Muscle of leg (tissue), 11 donors: ENCODE results near the gene ARID1A. TPM values are rescaled to one million over a fixed set of nuclear protein-coding genes. Genes with fewer than 3 reads are reported as not detected.
"Not testable (repeated sequence)": the region's sequence is repeated elsewhere in the genome, so short reads cannot be mapped to it uniquely, and the experiment has no call there.

Source experiments
- DNase-seq: peaks from one replicate; pipeline ENCODE4 v3.0.0; 2013
- H3K27ac ChIP-seq: one replicate; pipeline ENCODE4 v1.5.1; 2013; ENCODE audit warnings: mild to moderate bottlenecking, low read length, control low read depth
- H3K27me3 ChIP-seq: one replicate; pipeline ENCODE4 v1.6.1; 2013; ENCODE audit warnings: low read length; ENCODE audit not compliant: control insufficient read depth, insufficient read depth
- H3K36me3 ChIP-seq: one replicate; pipeline ENCODE4 v1.6.1; 2013; ENCODE audit warnings: low read length; ENCODE audit not compliant: control insufficient read depth, insufficient read depth
- H3K4me1 ChIP-seq: one replicate; pipeline ENCODE4 v1.6.1; 2013; ENCODE audit warnings: low read length; ENCODE audit not compliant: control insufficient read depth, insufficient read depth
- H3K4me3 ChIP-seq: one replicate; pipeline ENCODE4 v1.5.1; 2013; ENCODE audit warnings: low read length, control low read depth
- H3K9me3 ChIP-seq: replicated peaks from 2 replicates; pipeline ENCODE4 v1.6.1; 2013; ENCODE audit warnings: low read depth, low read length; ENCODE audit not compliant: control insufficient read depth
- WGBS: methylation state at CpG from one replicate; pipeline ENCODE4 v1.1.5; 2013; ENCODE audit warnings: missing lambda C conversion rate; ENCODE audit not compliant: insufficient coverage; 5-methylcytosine and 5-hydroxymethylcytosine counted together
- polyA plus RNA-seq, 8 donors: library from polyadenylated mRNA; unstranded; fragments of 120-200 nt; gene quantifications; one replicate each; pipeline versions ENCODE4 v1.2.1 to v1.2.3, GENCODE V29; 2013; ENCODE audit warnings: inconsistent platforms in 1 of 8, low replicate concordance in 1 of 8; ENCODE audit not compliant: insufficient read length in 8 of 8, insufficient read depth in 1 of 8
- total RNA-seq: library from RNA; stranded (reverse); fragments of 120-200 nt; gene quantifications from one replicate; pipeline ENCODE4 v1.2.4, GENCODE V29; 2013

ARID1A gene
- total and polyA plus RNA-seq, 9 donors = 22.1 to 63.5 (median 44.6) TPM

DNA sequence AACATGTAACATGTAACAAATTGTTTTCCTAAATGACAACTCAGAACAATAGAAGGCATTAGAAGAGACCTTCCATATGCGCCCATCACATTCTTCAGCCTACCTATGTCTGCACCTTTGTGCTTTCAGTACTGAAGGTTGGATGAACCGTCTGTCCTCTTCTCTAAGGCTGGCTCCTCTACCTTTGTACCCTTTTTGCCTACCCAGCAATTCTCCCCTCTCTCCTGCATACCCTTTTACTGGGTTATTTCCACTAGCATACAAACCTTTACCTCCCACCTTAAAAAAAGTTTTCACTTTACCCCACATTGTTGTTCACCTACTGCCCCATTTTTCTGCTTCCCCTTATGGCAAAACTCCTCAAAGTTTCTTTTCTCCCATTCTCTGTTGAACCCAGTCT, 97.1 kb downstream of the ARID1A start:
- no peak overlapping the region for H3K4me3 ChIP-seq
- no peak for DNase-seq
- H3K9me3 ChIP-seq = no peaks in the 10 kb centered on the region
- peaks cover 27% of the 10 kb centered on the region for H3K36me3 ChIP-seq
- 86% methylated on average over 2 of the region's 2 CpGs for WGBS
- H3K27me3 ChIP-seq = no peaks in the 10 kb centered on the region
- H3K27ac ChIP-seq = no peak overlapping the region
- peaks cover 19% of the 10 kb centered on the region for H3K4me1 ChIP-seq

DNA sequence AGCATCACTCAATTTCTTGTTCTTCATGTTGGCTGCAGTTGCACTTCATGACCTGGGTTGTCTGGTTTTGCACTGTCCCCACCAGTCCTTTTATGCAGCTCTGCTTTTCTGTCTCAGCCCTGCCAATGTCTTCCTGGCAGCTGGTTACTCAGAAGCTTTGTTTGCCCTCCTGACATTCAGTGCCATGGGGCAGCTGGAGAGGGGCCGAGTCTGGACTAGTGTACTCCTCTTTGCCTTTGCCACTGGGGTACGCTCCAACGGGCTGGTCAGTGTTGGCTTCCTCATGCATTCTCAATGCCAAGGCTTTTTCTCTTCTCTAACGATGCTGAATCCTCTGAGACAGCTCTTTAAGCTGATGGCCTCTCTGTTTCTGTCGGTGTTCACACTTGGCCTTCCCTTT, 98.6 kb downstream of the ARID1A start:
- Histone ChIP-seq H3K27me3 (no peaks in the 10 kb centered on the region), H3K27ac (no peak overlapping the region), H3K4me3 (no peak overlapping the region), H3K9me3 (no peaks in the 10 kb centered on the region), H3K36me3 (peaks cover 27% of the 10 kb centered on the region), H3K4me1 (peaks cover 17% of the 10 kb centered on the region)
- WGBS = 93% methylated on average over 5 of the region's 5 CpGs
- no peak for DNase-seq

DNA sequence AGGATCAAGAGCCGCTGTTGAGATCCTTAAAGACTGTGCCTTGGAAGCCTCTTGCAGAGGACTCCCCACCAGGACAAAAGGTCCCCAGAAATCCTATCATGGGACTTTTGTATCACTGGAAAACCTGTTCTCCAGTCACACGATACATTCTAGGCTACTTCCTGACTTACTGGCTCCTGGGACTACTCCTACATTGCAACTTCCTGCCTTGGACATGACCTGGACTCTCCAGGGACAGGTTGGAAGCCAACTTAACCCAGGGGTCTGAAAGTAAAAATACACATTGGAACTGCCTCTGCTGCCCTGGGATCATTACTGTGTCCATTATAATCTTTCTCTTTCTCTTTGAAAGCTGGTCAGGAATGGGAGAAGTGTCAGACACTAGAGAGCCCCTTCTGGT, 101.8 kb downstream of the ARID1A start:
- H3K4me3 ChIP-seq = no peak overlapping the region
- H3K4me1 ChIP-seq = peaks cover 21% of the 10 kb centered on the region
- H3K27ac ChIP-seq = peak overlapping the region; percentile 31
- H3K9me3 ChIP-seq = no peaks in the 10 kb centered on the region
- DNase-seq = peak; percentile 31
- 40% methylated on average over 1 of the region's 2 CpGs for WGBS
- no peaks in the 10 kb centered on the region for H3K27me3 ChIP-seq
- peaks cover 23% of the 10 kb centered on the region for H3K36me3 ChIP-seq

DNA sequence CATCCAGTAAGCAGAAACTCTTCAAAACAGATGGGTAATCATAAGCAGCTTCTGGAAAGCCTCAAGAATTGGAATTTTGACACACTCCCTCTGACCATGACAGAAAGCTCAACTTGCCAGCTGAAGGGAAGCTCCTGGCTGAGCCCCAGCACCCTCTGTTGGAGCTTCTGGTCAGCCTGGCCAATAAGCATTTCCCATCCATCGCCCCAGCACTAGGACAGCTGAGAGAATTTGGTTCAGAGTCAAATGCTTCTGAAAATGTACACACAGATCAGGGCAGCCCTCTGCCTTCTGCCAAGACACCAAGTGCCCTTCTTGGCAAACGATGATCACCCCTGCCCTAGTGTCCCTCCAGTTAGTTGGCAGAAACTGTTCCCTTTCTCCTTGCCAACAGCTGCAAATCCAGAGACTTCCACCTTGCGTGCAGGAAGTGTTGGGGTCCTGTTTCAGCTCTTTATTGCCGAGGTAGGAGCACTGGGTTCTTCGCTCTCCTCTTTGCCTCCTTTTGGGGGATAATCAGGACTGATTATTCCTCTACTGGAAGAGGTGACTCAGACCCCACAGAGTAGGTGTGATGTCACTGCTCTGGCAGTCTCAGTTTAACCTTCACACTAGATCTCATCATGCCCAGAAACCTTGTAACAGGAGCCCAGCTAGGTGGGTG, 103.8 kb downstream of the ARID1A start:
- Histone ChIP-seq H3K4me3 (no peak overlapping the region), H3K9me3 (no peaks in the 10 kb centered on the region)
- DNase-seq = peak; percentile 94

DNA sequence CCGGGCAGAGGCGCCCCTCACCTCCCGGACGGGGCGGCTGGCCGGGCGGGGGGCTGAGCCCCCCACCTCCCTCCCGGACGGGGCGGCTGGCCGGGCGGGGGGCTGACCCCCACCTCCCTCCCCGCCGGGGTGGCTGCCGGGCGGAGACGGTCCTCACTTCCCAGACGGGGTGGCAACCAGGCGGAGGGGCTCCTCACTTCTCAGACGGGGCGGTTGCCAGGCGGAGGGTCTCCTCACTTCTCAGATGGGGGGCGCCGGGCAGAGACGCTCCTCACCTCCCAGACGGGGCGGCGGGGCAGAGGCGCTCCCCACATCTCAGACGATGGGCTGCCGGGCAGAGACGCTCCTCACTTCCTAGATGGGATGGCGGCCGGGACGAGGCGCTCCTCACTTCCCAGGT, 108.1 kb downstream of the ARID1A start:
- not testable (repeated sequence) for H3K9me3 ChIP-seq, H3K27me3 ChIP-seq, H3K36me3 ChIP-seq, H3K27ac ChIP-seq, DNase-seq, H3K4me3 ChIP-seq
- WGBS = 97% methylated on average over 15 of the region's 36 CpGs
- peaks cover 13% of the 10 kb centered on the region for H3K4me1 ChIP-seq

More for the DNA sequence above, 103.8 kb downstream of the ARID1A start:
- Histone ChIP-seq H3K27ac (peak overlapping the region; percentile 93), H3K36me3 (peaks cover 7% of the 10 kb centered on the region), H3K4me1 (peaks cover 21% of the 10 kb centered on the region), H3K27me3 (no peaks in the 10 kb centered on the region)
- 0% methylated on average over 1 of the region's 5 CpGs for WGBS

DNA sequence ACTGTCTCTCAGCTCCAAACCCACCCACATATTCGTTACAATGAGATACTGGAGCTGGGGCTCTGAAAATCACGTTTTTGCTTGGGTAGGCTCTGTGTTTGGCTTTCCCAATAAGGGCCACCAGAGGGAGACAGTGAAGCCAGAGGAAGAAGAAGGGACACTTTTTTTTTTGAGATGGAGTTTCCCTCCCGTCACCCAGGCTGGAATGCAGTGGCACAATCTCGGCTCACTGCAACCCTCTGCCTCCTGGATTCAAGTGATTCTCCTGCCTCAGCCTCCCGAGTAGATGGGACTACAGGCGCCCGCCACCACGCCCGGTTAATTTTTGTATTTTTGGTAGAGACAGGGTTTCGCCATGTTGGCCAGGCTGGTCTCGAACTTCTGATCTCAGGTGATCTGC, 114.3 kb downstream of the ARID1A start:
- 50% methylated on average over 2 of the region's 11 CpGs for WGBS
- H3K4me3 ChIP-seq, H3K27ac ChIP-seq: not testable (repeated sequence)

DNA sequence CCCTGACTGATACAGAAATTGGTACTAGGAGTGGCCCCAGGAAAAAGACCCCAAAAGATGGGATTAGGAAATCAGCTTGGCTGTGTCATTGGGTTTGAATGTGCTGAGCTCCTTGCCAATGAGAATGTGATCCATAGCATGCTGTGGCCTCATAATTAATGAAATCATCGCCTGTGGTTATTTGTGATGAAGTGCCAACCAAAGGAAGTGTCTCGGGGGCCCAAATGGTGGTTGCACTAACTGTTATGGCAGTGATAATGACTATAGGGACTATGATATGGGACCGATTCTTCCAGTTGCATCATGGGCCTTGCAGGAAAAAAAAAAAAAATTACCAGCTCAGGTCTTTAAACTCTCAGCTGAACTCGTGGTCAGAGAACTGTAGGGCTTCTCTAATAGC, 115.2 kb downstream of the ARID1A start:
- H3K4me3 ChIP-seq = no peak overlapping the region
- no peak for DNase-seq
- no peak overlapping the region for H3K27ac ChIP-seq
- 88% methylated on average over 2 of the region's 4 CpGs for WGBS
- H3K9me3 ChIP-seq = no peaks in the 10 kb centered on the region
- no peaks in the 10 kb centered on the region for H3K4me1 ChIP-seq
- H3K27me3 ChIP-seq = no peaks in the 10 kb centered on the region
- H3K36me3 ChIP-seq = no peaks in the 10 kb centered on the region

More for the DNA sequence above, 114.3 kb downstream of the ARID1A start:
- DNase-seq = peak; percentile 78
- H3K9me3 ChIP-seq, H3K36me3 ChIP-seq, H3K27me3 ChIP-seq, H3K4me1 ChIP-seq: not testable (repeated sequence)

DNA sequence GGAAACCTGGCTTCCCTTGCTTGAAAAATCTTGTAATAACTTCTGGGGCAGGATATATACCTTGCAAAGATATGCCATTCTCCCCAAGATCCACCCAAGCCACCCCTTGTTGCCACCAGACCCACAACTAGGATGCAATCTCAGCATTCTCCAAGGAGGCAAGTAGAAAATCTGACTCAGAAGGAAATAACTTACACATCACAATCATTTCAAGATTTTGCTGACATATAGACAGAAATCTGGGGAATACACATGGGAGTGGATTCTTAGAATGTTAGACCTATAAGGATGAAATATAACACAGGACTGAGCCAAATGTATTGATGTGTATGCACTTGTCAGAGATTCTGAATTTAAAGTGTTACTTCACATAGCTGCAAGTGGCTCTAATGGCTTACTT, 115.9 kb downstream of the ARID1A start:
- Histone ChIP-seq H3K36me3 (no peaks in the 10 kb centered on the region), H3K9me3 (no peaks in the 10 kb centered on the region), H3K4me1 (no peaks in the 10 kb centered on the region), H3K27me3 (no peaks in the 10 kb centered on the region), H3K4me3 (no peak overlapping the region), H3K27ac (no peak overlapping the region)
- DNase-seq = no peak

DNA sequence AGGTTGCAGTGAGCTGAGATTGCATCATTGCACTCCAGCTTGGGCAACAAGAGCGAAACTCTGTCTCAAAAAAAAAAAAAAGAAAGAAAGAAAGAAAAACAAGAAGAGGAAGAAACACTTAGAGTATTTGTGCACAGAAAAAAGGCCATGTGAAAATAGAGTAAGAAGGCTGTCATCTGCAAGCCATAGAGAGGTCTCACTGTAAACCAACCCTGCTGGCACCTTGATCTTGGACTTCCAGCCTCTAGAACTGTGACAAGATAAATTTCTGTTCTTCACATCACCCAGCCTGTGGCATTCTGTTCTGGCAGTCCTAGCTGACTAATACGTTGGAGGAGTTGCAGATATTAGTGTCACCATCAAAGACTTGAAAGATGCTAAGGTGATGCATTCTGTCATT, 118.6 kb downstream of the ARID1A start:
- DNase-seq = no peak
- Histone ChIP-seq H3K36me3 (no peaks in the 10 kb centered on the region), H3K4me3 (no peak overlapping the region), H3K4me1 (no peaks in the 10 kb centered on the region), H3K27me3 (no peaks in the 10 kb centered on the region), H3K9me3 (no peaks in the 10 kb centered on the region), H3K27ac (no peak overlapping the region)
- 83% methylated on average over 1 of the region's 2 CpGs for WGBS

DNA sequence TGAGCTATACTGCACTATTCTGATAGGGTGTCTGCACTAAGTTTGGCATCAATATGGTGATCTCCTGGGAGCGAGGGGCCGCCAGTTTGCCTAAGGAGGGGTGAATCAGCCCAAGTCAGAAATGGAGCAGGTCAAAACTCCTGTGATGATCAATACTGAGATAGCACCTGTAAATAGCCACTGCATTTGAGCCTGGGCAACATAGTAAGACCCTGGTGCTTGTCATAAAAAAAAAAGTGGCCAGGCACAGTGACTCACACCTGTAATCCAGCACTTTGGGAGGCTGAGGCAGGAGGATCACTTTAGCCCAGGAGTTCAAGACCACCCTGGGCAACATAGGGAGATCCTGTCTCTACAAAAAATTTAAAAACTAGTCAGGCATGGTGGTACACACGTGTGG, 119.1 kb downstream of the ARID1A start:
- WGBS = 89% methylated on average over 3 of the region's 3 CpGs
- Histone ChIP-seq H3K4me3 (no peak overlapping the region), H3K9me3 (no peaks in the 10 kb centered on the region), H3K27ac (no peak overlapping the region), H3K36me3 (no peaks in the 10 kb centered on the region), H3K4me1 (no peaks in the 10 kb centered on the region), H3K27me3 (no peaks in the 10 kb centered on the region)
- DNase-seq = no peak

DNA sequence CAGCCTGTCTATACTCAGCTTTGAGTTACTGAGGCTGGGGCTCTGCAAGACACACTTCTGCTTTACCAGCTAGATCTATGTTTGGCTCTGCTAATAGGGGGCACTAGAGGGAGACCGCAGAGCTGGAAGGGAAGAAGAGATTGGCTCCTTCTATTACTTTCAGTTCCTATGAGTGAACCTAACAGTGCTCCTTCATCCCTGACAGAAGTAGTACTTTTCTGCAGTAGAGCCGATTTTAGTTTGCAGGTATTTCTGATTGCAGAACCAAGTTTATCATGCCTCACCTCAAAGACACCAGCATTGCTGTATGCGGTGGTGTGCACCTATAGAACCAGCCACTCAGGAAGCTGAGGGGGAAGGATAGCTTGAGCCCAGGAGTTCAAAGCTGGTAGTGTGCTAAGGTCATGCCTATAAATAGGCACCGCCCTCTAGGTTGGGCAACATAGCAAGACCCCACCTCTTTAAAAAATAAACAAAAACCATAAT, 125.0 kb downstream of the ARID1A start:
- no peak overlapping the region for H3K4me3 ChIP-seq
- no peaks in the 10 kb centered on the region for H3K9me3 ChIP-seq
- DNase-seq = peak; percentile 48
- no peaks in the 10 kb centered on the region for H3K27me3 ChIP-seq
- no CpG with 5 or more reads among the region's 4 CpGs for WGBS
- H3K27ac ChIP-seq = no peak overlapping the region
- H3K4me1 ChIP-seq = peaks cover under 1% of the 10 kb centered on the region
- H3K36me3 ChIP-seq = no peaks in the 10 kb centered on the region
